NCI-H2227 treated with DMSO at 0.1 percent for 48 hours (cell line): ENCODE data around the gene STOML2.

Experiments used
- DNase-seq: peaks from one replicate; lab custom pipeline; 2025; lab: John Stamatoyannopoulos, UW

STOML2 gene

DNA sequence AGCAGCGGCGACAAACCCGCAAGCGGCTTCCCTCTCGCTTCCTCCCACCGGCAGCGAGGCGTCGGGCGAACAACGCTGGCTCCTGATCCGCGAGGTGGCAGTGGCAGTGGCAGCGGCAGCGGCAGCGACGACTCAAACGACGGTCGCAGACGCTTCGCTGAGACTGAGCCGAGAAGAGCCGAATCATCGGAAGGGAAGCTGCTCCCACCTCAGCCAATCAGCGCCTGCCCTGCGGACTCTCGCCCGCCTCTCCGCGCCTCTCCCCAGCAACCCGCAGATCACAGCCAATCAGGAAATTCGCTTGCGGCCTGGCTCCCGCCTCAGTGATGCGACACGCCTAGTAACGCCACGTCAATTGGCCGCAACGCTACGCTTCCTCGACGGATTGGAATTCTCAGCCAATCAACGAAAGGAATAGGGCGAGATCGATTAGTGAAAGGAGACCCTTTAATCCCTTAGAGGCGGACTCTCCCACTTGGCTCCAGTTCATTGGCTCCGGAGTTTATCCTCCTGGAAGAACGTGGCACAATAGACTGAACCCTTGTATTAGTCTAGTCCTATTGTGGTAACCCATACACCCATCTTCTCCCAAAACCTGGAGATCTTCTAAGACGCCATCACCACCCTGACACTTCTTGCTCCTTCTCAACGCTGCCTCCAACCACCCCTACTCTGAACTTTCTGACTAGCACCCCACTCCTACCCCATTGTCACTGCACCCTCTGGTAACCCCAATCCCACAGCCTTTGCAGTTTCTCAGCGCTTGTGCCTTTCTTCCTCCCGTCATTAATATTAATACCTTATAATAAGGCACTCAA is 30.3 kb downstream of the STOML2 start, which contains the start of gene VCP:
TSS of gene VCP (minus strand) at position 165 of the 818 bp plus-strand sequence. CDS start 272 bp downstream, outside the sequence.
- DNase-seq: peak; percentile 94

DNA sequence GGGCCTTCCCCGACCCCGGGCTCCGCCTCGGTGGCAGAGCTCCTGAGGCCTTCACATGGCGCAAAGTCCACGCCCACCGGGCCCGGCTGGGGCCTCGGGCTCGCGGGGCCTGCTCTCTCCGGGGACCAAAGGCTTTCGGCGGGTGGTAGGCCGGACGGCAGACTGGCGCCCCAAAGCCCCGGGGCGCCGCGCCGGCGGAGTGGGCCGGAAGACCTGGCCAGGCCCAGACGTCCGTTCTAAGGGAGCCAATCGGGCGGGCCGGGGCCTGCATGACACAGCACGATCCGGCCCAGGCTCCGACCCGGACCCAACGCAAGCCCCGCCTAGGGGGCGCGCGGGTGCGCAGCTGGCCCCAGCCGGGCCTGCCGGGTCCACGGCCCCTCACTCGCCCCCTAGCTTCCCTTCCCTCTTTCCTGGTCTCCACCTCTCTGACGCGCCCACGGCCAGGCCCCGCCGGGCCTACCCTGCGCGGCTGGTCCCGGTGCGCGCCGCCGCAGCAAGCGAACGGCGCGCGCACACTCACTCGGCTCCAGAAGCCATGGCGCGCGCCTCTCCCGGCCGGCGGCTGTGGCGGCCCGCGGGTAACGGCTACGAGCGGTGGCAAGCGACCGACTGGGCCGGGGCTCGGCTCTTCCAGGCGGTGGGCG is 31.0 kb downstream of the STOML2 start:
- peak; percentile 43 for DNase-seq

GRCh38 chr9:35070823-35071813 is 31.8 kb downstream of the STOML2 start:
- no peak for DNase-seq

GRCh38 chr9:35069020-35069419 is 33.9 kb downstream of the STOML2 start:
- no peak for DNase-seq

GRCh38 chr9:35067056-35067455 is 35.9 kb downstream of the STOML2 start:
- no peak for DNase-seq

DNA sequence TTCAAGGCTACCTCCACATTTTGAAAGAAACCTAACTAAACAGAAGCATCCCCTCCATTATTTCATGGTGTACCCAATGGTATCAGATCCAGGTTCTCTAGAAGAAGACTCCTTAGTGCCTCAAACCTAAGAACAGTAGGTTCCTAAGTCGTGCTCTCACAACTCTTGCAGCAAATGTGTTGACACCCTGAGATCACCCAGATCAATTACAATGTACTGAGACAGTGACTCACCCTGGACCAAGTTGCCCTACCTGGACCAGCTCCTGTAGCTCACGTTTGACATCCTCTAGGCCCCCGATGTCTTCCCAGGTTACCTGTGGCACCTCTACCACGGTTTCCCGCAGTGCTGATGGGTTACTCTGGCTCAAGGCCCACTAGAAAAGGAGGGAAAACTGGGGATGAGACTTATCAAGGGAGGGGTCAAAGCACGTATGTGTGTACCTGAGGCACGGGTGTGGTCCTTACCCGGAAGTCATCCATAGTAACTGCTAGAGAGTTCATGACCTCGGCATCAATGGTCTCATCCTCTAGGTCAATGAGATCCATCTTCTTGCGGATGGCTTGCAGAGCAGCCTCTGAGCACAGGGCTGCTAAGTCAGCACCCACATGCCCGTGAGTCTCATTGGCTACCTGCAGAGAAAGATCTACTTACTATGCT is 42.3 kb downstream of the STOML2 start:
- no peak for DNase-seq

DNA sequence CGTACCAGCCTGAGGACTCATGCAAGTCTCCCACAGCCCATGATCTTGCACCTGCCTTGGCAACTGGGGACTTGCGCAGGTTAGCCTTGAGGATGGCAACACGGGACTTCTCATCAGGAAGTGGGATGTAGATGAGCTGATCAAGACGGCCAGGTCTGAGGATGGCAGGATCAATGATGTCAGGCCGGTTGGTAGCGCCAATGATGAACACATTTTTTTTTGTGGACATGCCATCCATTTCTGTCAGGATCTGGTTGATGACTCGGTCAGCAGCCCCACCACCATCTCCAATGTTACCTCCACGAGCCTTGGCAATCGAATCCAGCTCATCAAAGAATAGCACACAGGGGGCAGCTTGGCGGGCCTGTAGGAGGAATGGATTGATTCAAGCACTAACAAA is 43.5 kb downstream of the STOML2 start:
- no peak for DNase-seq

- no peak for DNase-seq
Observed at GRCh38 chr9:35057271-35057620, 45.7 kb downstream of the STOML2 start.

- DNase-seq: no peak
Observed at GRCh38 chr9:35056571-35057270, 46.2 kb downstream of the STOML2 start.

- DNase-seq: no peak
Observed at GRCh38 chr9:35054871-35055644, 47.9 kb downstream of the STOML2 start.

DNA sequence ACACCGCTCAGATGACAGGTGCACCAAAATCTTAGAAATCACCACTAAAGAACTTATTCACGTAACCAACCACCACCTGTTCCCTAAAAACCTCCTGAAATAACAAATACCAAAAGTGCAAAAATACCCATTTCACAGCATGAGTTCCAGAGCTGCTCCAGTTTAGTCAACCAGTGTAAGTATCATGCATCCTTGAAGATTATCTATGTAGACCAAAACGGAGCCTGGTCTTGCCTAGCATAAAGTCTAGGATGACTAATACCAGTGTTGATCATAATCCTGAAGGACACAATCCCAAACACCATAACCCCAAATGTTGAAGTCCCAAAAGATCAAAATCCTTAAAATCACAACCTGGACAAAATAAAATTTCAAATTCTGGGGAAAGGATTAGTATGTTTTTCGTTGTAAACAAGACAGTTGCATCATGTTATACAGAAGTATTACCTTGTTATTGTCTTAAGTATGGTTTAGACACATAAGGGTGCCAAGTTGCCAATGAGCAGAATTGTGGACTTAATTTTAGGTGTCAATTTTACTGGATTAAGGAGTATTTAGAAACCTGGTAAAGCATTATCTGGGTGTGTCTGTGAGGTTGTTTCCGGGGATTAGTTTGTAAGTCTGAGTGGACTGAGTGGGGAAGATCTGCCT is 48.6 kb downstream of the STOML2 start:
- DNase-seq: no peak

- peak; percentile 26 for DNase-seq
Observed at GRCh38 chr9:35051069-35051967, 51.6 kb downstream of the STOML2 start.
